ENCODE data around the gene SMAD5.

DNA sequence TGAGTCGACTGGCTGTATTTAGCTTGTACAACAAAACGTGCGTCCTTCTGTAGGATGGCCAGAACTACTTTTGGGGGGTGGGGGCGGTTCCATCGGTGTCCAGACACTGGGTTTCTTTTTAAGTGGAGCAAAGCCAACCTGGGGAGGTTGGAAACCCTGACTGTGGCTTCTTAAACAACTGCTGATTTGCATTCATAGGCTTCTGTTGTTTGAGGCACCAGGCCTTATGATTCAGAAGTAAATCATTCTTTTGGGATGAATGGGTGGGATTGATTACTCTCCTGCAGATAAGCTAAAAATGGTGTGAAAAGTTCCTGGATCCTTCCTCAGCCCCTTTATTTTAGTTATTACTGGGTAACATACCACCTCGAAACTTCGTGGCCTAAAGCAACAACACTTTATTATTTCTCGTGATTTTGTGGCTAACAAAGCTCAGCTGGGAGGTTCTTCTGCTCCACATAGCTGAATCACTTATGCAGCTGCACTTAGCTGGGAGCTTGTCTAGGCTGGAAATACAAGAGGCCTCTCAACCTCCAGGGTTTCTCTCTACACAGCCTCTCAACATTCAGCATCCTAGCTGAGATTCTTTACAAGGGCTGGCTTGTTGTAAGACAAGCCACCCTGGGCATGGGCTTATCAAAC lies 72.5 kb downstream of the SMAD5 start:
- TF ChIP-seq YY1 (tag by site-specific recombination; IDR thresholded peaks at IDR 0.05) (no peak), BCL11A (tag by site-specific recombination; IDR thresholded peaks at IDR 0.05; ENCODE audit: low read depth) (no peak), CTCF (tag by site-specific recombination; IDR thresholded peaks at IDR 0.05) (no peak), ZNF610 (tag by site-specific recombination; IDR thresholded peaks at IDR 0.05; ENCODE audit: borderline replicate concordance) (no peak), ZNF776 (tag by site-specific recombination; IDR thresholded peaks at IDR 0.05; ENCODE audit: borderline replicate concordance) (no peak), PRDM1 (tag by site-specific recombination; IDR thresholded peaks at IDR 0.05) (no peak), SALL2 (tag by site-specific recombination; IDR thresholded peaks at IDR 0.05; ENCODE audit: borderline replicate concordance) (no peak), PRDM6 (tag by site-specific recombination; IDR thresholded peaks at IDR 0.05) (no peak), ZNF169 (tag by site-specific recombination; IDR thresholded peaks at IDR 0.05) (no peak), OVOL3 (tag by site-specific recombination; IDR thresholded peaks at IDR 0.05) (no peak)
- TF ChIP-seq, protein P1, sequence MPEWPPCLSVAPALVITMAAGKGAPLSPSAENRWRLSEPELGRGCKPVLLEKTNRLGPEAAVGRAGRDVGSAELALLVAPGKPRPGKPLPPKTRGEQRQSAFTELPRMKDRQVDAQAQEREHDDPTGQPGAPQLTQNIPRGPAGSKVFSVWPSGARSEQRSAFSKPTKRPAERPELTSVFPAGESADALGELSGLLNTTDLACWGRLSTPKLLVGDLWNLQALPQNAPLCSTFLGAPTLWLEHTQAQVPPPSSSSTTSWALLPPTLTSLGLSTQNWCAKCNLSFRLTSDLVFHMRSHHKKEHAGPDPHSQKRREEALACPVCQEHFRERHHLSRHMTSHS (tag by site-specific recombination; IDR thresholded peaks at IDR 0.05): no peak

All from HEK293 (cell line).